Tibial artery (tissue), 4 donors: ENCODE measurements around the gene ESRRA.

Source experiments
- DNase-seq, 2 donors: peaks; one replicate each; pipeline ENCODE4 v3.0.0-alpha.2; 2019
- H3K27ac ChIP-seq, 2 donors: fragments of 200-600 bp; sonication (generic) in 1 of 2; 1 replicate in 1 of 2; 2 replicates in 1 of 2; pipeline ENCODE4 v1.5.1; 2018 to 2019; ENCODE audit warnings: mild to moderate bottlenecking in 1 of 2
- H3K27me3 ChIP-seq, 2 donors: fragments of 200-600 bp; sonication (generic) in 1 of 2; one replicate each; pipeline versions ENCODE4 v1.5.1 to v1.6.0; 2016 to 2019
- H3K36me3 ChIP-seq, 3 donors: fragments of 200-600 bp; sonication (generic) in 2 of 3; one replicate each; pipeline ENCODE4 v1.5.1; 2016 to 2019; ENCODE audit warnings: mild to moderate bottlenecking in 2 of 3
- H3K4me1 ChIP-seq, 4 donors: fragments of 200-600 bp; sonication (generic) in 2 of 4; 1 replicate in 3 of 4; 2 replicates in 1 of 4; pipeline ENCODE4 v1.5.1; 2016 to 2019
- H3K4me3 ChIP-seq, 2 donors: fragments of 200-600 bp; sonication (generic) in 1 of 2; 1 replicate in 1 of 2; 2 replicates in 1 of 2; pipeline ENCODE4 v1.5.1; 2018 to 2019; ENCODE audit warnings: mild to moderate bottlenecking in 2 of 2
- H3K9me3 ChIP-seq, 3 donors: fragments of 200-600 bp; sonication (generic) in 1 of 3; one replicate each; pipeline ENCODE4 v1.5.1; 2016 to 2019
- CTCF ChIP-seq, 2 experiments: fragments of 200-600 bp in 1 of 2; fragments of 450-650 bp in 1 of 2; IDR thresholded peaks; one replicate each; pipeline ENCODE4 v1.5.1; 2017 to 2019; ENCODE audit warnings: antibody characterized with exemption in 2 of 2, mild to moderate bottlenecking in 1 of 2, moderate library complexity in 1 of 2
- intact Hi-C: fragments of 100-400 bp; cut with DNase I; formaldehyde crosslinking; loops from one replicate; pipeline ENCODE4 v1.15.0; 2023; ENCODE audit warnings: low total_unique reads

ESRRA gene

DNA sequence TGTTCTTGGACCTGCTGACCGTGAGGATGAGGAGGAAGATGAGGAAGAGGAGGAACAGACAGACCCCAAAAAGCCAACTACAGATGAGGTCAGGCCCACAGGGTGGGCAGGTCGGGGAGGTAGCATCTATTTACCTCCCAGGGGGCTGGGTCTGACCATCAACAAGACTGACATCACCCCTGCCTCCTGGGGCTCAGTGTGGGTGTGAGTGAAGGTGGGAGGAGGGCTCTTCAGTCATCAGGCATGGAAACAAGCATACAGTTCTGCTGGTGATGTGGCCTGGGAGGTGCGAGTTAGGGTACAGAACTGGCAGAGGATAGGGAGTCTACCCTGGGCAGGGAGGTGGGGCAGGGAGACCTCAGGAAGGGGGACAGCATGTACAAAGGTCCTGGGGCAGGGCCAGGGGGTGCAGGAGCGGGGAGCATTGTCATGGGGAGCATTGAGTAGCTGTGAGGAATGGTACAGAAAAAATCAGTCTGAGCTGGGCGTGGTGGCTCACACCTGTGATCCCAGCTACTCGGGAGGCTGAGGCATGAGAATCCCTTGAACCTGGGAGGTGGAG, 45.1 kb upstream of the ESRRA start:
- no peak for DNase-seq
- H3K4me3 ChIP-seq: no peak overlapping the region
- peaks cover 25 to 99% (median 80%) of the 10 kb centered on the region in 3 donors for H3K36me3 ChIP-seq
- no peak for TF ChIP-seq CTCF (IDR thresholded peaks at IDR 0.05)
- no peaks in the 10 kb centered on the region for H3K4me1 ChIP-seq
- no peaks in the 10 kb centered on the region for H3K27me3 ChIP-seq
- intact Hi-C loops: no loop called here
- no peaks in the 10 kb centered on the region for H3K9me3 ChIP-seq
- H3K27ac ChIP-seq: no peak overlapping the region

GRCh38 chr11:64261556-64262080, 43.7 kb upstream of the ESRRA start:
- H3K9me3 ChIP-seq: no peaks in the 10 kb centered on the region
- H3K27ac ChIP-seq: no peak overlapping the region
- no peaks in the 10 kb centered on the region for H3K4me1 ChIP-seq
- no peak for DNase-seq
- H3K36me3 ChIP-seq: peaks cover 25 to 99% (median 79%) of the 10 kb centered on the region in 3 donors
- intact Hi-C loops: no loop called here
- H3K4me3 ChIP-seq: no peak overlapping the region
- no peaks in the 10 kb centered on the region for H3K27me3 ChIP-seq
- no peak for TF ChIP-seq CTCF (IDR thresholded peaks at IDR 0.05)

- H3K27me3 ChIP-seq: no peaks in the 10 kb centered on the region
- intact Hi-C loops: no loop called here
- H3K9me3 ChIP-seq: no peaks in the 10 kb centered on the region
- peaks cover 0 to 5% (median 0%) of the 10 kb centered on the region in 4 donors for H3K4me1 ChIP-seq
- no peak overlapping the region for H3K4me3 ChIP-seq
- TF ChIP-seq CTCF (IDR thresholded peaks at IDR 0.05): no peak
- H3K27ac ChIP-seq: no peak overlapping the region
- H3K36me3 ChIP-seq: peaks cover 24 to 98% (median 73%) of the 10 kb centered on the region in 3 donors
- no peak for DNase-seq
Observed at GRCh38 chr11:64262271-64263002, 42.9 kb upstream of the ESRRA start.

DNA sequence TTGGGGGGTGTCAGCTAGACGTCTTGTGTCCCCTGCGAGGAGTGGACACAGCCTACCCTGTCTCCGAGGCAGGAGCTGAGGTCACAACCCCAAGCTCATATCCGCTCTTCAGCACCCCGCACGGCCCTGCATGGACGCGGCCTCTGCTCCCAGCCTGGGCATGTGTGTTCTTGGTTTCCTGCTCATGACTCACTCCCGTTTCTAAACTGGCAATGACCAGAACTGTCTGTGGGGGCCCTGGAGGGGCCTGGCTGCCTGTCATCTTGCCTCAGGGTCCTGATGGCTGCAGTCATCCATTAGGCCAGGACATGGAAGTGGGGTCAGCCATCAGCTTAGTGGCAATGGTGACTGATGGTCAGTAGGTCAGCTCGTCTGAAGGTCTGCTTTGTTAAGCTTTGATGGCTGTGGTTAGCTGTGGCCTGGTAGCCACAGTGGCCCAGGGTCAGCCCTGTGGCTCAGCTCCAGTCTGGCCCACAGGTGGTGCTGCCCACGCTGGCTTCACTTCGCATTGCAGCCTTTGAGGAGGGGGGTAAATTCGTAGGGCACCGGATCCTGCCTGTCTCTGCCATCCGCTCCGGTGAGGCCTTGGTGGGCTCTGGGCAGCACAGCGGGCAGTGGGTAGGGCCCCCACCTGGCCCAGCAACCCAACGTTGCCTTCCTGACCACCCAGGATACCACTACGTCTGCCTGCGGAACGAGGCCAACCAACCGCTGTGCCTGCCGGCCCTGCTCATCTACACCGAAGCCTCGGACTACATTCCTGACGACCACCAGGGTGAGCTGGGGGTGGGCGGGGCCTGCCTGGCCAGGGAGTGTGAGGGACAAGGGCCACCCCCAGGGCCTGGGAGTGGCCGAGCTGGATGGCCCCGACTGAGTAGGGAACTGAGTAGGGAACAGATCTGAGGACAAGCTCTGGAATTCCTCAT, 42.0 kb upstream of the ESRRA start:
- intact Hi-C loops: no loop called here
- no peaks in the 10 kb centered on the region for H3K27me3 ChIP-seq
- H3K9me3 ChIP-seq: no peaks in the 10 kb centered on the region
- H3K4me3 ChIP-seq: no peak overlapping the region
- H3K27ac ChIP-seq: no peak overlapping the region
- no peak for TF ChIP-seq CTCF (IDR thresholded peaks at IDR 0.05)
- H3K4me1 ChIP-seq: peaks cover 2 to 12% (median 7%) of the 10 kb centered on the region in 4 donors
- no peak for DNase-seq
- peaks cover 24 to 89% (median 66%) of the 10 kb centered on the region in 3 donors for H3K36me3 ChIP-seq

DNA sequence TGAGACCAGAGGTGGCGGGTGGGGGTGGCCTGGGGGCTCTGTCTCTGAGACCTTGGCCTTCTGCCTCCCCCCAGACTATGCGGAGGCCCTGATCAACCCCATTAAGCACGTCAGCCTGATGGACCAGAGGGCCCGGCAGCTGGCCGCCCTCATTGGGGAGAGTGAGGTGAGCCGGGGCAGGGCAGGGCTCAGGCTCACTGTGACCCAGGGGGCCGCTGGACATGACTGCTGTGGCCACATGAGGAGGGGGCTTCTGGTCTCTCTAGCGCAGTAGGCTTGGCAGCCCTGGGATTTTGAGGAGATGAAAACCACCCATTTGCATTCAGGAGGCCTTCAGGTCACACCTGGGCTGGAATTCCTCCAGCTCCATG, 41.4 kb upstream of the ESRRA start:
- DNase-seq: no peak
- Histone ChIP-seq H3K4me3 (no peak overlapping the region), H3K27ac (no peak overlapping the region), H3K36me3 (peaks cover 24 to 83% (median 60%) of the 10 kb centered on the region in 3 donors), H3K27me3 (no peaks in the 10 kb centered on the region), H3K9me3 (no peaks in the 10 kb centered on the region), H3K4me1 (peaks cover 6 to 19% (median 13%) of the 10 kb centered on the region in 4 donors)
- intact Hi-C loops: no loop called here
- TF ChIP-seq CTCF (IDR thresholded peaks at IDR 0.05): no peak
